Activated T-cell treated with anti-CD3 and anti-CD28 coated beads, Interleukin-2, amount 50 U/mL, for 1 hour (primary cell): ENCODE data around the gene UXT.
"Not testable (repeated sequence)": the region's sequence is repeated elsewhere in the genome, so short reads cannot be mapped to it uniquely, and the experiment has no call there.

Source experiments
- DNase-seq: peaks from one replicate; pipeline ENCODE4 v3.0.0-alpha.2; 2020

UXT gene

DNA sequence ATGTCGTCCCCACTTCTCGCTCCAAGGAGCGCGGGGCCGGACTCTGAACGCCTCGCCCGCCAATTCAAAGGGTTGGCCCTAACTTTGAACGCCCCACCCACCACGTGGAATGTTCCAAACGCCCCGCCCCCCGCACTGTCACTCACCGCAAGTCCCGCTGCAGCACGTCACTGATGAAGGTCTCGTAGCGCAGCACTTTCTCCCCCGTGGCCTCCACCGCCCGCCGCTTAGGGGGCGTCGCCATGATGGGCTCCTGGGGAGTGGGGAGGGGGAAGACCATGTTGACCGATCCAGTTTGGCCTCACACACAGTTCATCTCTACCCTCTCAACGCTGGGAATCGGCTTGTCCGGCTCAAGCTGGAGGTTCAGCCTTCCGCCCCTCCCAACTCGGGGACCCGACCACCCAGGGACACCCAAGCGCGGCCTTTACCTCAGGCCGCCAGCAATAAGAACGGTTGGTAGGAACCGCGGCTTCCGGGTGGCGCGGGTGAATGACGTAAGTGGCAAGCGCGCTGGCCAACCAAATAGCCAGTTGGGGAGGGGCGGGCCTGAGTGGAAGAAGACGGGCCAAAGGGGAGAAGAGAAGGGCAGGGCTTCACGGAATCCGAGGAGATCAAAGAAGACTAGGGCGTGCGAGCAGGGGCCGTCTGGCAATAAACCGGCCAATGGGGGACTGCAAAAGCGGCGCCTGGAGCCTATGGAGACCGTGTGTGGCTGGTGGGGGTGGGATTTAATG lies at the start of gene UXT:
Gene UXT, minus strand, starts transcription at position 497 of the 737 bp plus-strand sequence. Its CDS starts 253 bp downstream, at position 244.
- DNase-seq = peak; percentile 89

DNA sequence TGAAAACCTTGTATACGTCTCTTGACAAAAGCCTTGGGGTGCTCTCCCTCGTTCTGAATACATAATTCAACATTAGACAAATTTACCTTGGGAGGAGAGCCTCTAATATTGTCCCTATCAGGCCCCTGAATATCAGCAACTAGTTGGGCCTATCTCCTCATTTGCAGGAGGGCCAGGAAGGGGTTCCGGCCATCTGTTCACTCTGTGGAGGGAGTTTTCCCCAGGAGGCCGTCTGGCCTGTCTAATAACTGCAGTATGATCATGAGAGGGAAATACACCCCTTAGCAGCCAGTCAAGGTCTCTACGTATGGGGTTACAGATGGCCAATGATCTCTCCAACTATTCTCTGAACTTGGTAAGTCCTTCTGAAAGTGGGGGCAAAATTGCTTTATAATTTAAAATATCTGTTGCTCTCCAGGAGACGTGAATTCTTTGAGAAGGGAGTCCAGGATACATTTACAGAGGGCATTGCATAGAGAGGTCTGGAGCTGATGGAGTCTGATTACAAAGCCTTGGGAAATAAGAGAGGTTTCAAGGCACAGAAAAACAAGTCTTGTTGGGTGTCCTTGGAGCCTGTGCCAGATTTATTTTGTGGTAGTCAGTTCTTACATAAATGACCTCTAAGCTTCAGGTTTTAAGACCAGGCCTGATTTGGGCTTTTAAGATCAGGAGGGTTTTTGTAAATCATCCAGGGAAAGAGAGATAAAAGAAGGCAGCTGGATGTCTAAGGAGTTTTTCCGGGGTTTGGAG lies 48.2 kb upstream of the UXT start:
- DNase-seq = no peak

GRCh38 chrX:47706575-47706974 lies 47.6 kb upstream of the UXT start:
- DNase-seq = no peak

- no peak for DNase-seq
Measured at GRCh38 chrX:47704736-47705135, 45.8 kb upstream of the UXT start.

DNA sequence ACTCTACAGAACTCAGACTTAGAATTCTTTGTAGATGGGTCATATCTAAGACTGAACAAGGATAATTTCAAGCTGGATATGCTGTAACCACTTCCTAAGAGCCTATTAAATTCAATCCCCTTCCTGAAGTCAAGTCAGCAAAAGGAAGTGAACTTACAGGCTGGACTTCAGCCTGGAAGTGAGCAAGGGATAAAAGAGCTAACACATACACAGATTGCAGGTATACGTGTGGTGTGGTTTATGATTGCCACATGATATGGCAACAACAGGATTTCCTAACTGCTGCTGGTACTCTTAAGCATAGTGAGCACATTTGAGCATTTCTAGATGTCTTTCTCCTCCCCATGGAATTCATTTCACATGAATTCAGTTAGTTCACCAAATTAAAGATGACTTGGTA lies 38.2 kb upstream of the UXT start:
- no peak for DNase-seq

DNA sequence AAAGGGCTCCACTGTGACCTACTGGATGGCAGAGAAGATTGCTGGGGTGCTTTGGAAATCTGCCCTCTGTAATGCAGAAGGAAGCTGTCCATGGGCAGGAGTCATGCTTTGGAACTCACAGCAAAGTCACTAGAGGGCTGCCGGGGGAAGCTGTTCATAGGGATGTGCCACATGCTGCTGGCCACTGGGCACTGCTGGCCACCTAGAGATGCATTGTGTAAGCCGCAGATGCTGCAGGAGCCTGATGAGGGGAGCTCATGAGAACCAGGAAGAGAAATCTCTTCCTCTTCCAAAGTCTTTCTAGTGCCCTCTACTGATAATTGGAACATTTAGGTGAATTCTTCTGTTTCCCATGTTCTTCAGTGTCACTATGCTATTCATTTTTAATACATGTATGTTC lies 31.2 kb upstream of the UXT start:
- DNase-seq = no peak

DNA sequence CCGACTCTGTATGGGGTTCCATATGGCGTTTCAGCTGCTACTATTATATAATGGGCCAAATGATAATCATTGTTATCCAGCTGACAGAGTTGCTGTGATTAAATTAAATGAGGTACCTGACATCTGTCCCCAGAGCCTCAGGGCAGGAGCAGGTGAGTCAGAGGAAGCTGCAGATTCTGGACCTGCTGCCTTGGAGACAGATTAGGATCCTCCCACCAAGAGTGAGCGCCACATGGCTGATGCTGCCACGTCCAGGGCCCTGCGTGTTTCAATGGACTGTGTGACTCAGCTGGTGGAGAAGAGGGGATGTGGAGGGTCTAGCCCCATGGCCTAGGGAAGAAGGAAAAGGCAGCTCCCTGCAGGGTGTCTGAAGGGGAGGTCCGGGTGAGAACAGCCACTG lies 28.3 kb upstream of the UXT start:
- DNase-seq = no peak

DNA sequence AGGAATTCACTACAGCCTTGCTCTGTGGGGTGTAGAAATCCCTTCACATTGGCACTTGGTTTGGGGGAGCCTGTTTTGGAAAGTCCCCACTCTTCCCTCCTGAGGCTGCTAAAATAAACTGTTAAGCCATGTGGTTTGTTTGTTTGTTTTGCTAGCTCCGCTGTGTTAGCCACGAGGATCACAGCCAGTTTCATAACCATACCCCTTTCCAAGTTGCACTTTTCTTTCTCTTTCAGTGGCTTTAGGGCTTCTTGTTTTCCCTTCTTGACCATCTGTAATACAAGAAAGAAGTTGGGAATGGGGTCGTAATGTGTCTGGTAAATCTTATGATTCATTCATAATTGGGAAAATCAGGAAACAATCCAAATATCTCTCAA lies 24.8 kb upstream of the UXT start:
- DNase-seq = no peak

DNA sequence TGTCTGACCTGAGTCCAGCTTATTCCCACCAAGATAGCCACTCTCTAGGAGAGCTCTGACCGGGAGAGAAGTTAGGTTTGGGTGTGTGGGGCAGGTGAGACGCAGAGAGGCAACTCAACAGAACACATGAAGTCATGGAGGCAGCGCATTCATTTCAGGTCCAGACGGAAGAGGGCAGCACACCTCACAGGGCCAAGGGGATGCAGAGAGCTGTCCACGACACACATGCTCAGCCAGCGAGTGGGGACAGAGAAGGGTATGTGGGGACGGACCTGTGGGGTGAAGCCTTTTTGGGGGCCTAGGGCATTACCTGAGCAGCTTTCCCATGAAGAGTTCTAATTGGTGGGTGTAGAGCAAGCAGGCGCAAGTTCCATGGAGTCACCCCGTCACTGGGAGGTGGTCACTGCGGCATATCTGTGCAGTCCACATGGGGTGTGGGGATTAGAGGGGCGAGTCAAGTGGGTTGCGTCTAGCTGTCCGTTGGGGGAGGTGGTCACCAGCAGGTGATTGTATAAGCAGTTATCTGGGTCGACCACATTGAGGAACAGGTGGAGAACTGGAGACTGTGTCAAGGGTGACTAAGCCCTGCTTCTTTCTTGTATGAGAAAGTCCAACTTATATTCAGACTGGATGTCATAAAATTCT lies 24.3 kb upstream of the UXT start:
- no peak for DNase-seq

- DNase-seq = not testable (repeated sequence)
Measured at GRCh38 chrX:47675959-47676859, 17.2 kb upstream of the UXT start.

- no peak for DNase-seq
Measured at GRCh38 chrX:47674776-47675175, 15.8 kb upstream of the UXT start.

- not testable (repeated sequence) for DNase-seq
Measured at GRCh38 chrX:47665797-47666196, 6.8 kb upstream of the UXT start.

DNA sequence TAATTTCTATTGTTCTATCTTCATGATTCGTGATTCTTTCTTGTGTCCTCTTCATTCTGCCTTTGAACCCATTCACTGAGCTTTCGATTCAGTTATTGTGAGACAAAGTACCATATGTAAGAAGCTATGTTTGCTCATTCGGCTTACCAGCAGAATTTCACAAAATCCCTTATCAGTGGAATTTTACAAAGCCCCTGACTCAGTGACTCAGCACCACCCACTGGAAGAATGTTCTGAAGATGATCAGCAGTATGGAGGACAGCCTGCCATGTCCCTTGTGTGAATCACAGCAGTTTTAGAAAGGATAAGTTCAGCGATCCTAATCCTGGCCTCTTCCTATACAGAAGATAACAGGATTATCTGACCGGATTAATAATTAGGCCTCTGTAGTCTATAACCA lies 5.8 kb upstream of the UXT start:
- no peak for DNase-seq

GRCh38 chrX:47662144-47662657 lies 3.2 kb upstream of the UXT start:
- DNase-seq = no peak

DNA sequence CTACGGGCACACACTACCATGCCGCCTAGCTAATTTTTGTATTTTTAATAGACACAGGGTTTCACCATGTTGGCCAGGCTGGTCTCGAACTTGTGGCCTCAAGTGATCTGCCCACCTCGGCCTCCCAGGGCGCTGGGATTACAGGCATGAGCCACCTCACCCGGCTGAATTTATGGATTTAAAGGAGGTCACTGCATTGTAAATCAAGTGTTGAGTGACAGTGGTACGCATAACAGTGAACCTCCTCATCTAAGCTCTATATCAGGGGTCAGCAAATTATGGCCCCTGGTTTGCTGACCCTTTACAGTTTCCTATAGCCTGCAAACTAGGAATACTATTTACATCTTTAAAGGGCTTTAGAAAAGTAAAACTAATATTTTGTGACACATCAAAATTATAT lies 2.6 kb upstream of the UXT start:
- DNase-seq = no peak

GRCh38 chrX:47659421-47659726 lies 394 bp upstream of the UXT start:
- DNase-seq = no peak

DNA sequence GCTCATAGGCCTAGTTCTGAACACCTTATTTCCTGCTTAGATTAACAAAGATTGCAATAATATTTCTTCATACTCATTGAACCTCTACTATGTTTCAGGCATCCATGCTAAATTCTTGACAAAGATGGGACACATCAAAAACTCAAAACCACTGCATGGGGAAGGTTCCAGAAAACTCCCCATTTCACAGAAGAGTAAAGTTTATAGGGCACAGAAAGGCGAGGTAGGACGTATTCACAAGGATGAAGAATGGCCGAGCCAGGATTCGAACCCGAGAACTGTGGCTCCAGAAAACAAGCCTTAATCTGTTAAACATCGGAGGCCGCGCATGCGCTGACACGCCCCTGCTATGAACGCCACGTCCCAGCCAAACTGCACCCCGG lies 688 bp downstream of the UXT start:
- no peak for DNase-seq

- DNase-seq = no peak
Measured at GRCh38 chrX:47651043-47651905, 7.7 kb downstream of the UXT start.

DNA sequence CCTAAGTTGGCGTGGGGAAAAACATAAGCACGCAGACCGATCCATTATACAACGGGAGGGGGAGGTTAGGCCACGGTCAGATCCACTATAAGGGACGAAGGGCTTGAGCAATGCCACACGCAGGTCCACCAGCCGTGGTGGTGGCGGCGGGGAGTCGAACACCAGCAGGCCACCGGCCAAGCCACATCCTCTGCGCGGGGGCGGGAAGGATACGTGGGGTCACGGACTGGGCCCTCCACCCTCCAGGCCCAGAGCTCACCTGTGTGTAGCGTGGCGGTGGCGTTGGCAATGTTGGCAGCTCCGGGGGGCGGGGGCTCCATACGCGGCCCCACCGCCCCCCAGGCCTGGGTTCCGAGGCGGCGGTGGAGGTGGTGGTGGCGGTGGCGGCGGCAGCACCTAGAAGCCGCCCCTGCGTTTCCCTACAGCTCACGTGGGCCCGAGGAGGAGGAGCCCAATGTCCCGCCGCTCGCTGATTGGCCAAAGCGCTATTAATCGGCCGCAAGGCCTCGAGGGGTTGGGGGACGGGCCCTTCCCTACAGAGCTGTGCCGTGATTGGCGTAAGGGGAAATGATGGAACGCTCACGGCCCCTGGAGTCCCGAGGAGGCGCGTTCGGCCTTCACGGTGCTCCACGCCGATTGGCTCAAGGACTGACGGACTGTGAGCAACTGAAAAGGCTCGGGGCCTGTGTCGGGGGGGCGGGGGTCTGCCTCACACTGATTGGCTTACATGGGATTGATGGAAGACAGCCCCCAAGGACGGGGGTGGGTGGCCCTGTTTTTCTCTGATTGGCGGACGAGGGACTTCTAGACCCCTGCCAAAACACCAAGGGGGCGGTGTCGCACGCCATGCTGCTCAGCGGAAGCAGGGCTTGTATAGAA lies 8.6 kb downstream of the UXT start, which contains the start of gene ELK1:
Gene ELK1, minus strand, starts transcription at position 400 of the 879 bp plus-strand sequence. CDS start 9,122 bp downstream, outside the sequence.
- DNase-seq = peak; percentile 80

GRCh38 chrX:47649781-47650163 lies 9.2 kb downstream of the UXT start:
- DNase-seq = no peak

- no peak for DNase-seq
Measured at GRCh38 chrX:47649271-47649670, 9.7 kb downstream of the UXT start.
